ENCODE results near the gene MRPL41.
"Not testable (repeated sequence)": the region's sequence is repeated elsewhere in the genome, so short reads cannot be mapped to it uniquely, and the experiment has no call there.

Gene MRPL41

GRCh38 chr9:137552022-137552768 lies 516 bp downstream of the MRPL41 start:
- DNase-seq (ENCODE audit: low spot score) = no peak

GRCh38 chr9:137553654-137554053 lies 2.0 kb downstream of the MRPL41 start:
- not testable (repeated sequence) for DNase-seq (ENCODE audit: low spot score)

GRCh38 chr9:137554349-137554748 lies 2.7 kb downstream of the MRPL41 start:
- DNase-seq (ENCODE audit: low spot score) = no peak

- no peak for DNase-seq (ENCODE audit: low spot score)
Measured at GRCh38 chr9:137555179-137555578, 3.5 kb downstream of the MRPL41 start.

- DNase-seq (ENCODE audit: low spot score) = no peak
Measured at GRCh38 chr9:137556069-137556838, 4.6 kb downstream of the MRPL41 start.

GRCh38 chr9:137558127-137558526 lies 6.4 kb downstream of the MRPL41 start:
- no peak for DNase-seq (ENCODE audit: low spot score)

GRCh38 chr9:137564134-137564533 lies 12.5 kb downstream of the MRPL41 start:
- DNase-seq (ENCODE audit: low spot score) = no peak

GRCh38 chr9:137564817-137565411 lies 13.2 kb downstream of the MRPL41 start:
- DNase-seq (ENCODE audit: low spot score) = no peak

GRCh38 chr9:137568445-137568844 lies 16.8 kb downstream of the MRPL41 start:
- not testable (repeated sequence) for DNase-seq (ENCODE audit: low spot score)

- DNase-seq (ENCODE audit: low spot score) = no peak
Measured at GRCh38 chr9:137569609-137570203, 18.0 kb downstream of the MRPL41 start.

GRCh38 chr9:137570566-137570965 lies 18.9 kb downstream of the MRPL41 start:
- DNase-seq (ENCODE audit: low spot score) = no peak

GRCh38 chr9:137574192-137574591 lies 22.5 kb downstream of the MRPL41 start:
- no peak for DNase-seq (ENCODE audit: low spot score)

GRCh38 chr9:137575364-137575715 lies 23.7 kb downstream of the MRPL41 start:
- DNase-seq (ENCODE audit: low spot score) = no peak

GRCh38 chr9:137575716-137576411 lies 24.2 kb downstream of the MRPL41 start:
- no peak for DNase-seq (ENCODE audit: low spot score)

GRCh38 chr9:137578518-137579258 lies 27.0 kb downstream of the MRPL41 start, which contains the start of gene DPH7:
Gene DPH7 (minus strand): TSS chr9:137578925. CDS start chr9:137578777, 148 bp downstream.
- DNase-seq (ENCODE audit: low spot score) = peak; percentile 93

GRCh38 chr9:137579259-137579604 lies 27.6 kb downstream of the MRPL41 start:
- no peak for DNase-seq (ENCODE audit: low spot score)

- DNase-seq (ENCODE audit: low spot score) = no peak
Measured at GRCh38 chr9:137580209-137580953, 28.7 kb downstream of the MRPL41 start.

- no peak for DNase-seq (ENCODE audit: low spot score)
Measured at GRCh38 chr9:137580954-137581322, 29.3 kb downstream of the MRPL41 start.

GRCh38 chr9:137581361-137582285 lies 29.9 kb downstream of the MRPL41 start:
- DNase-seq (ENCODE audit: low spot score) = no peak

Measured in CD4-positive, alpha-beta T cell treated with Interleukin-6 at 100 ng/mL for 8 hours (primary cell).